Immature natural killer cell (primary cell): ENCODE measurements around the gene NT5C2. TPM values are rescaled to one million over a fixed set of nuclear protein-coding genes. Genes with fewer than 3 reads are reported as not detected.

ENCODE experiments used
- polyA plus RNA-seq, 3 donors: library from polyadenylated mRNA; unstranded; fragments of 300-500 nt; fragmentation: Illumina TruSeq; gene quantifications; one replicate each; pipeline ENCODE4 v1.2.3, GENCODE V29; 2021

NT5C2 gene
- polyA plus RNA-seq, 3 donors from 2014 or later, result 86.2 to 116 (median 91.5) TPM

Other genes with a start within 250 kb of the NT5C2 start
- gene RPEL1, start 52.6 kb upstream of the NT5C2 start, polyA plus RNA-seq, result not detected
- not detected for gene INA, start 83.9 kb upstream of the NT5C2 start, polyA plus RNA-seq
- gene PCGF6, start 157.9 kb upstream of the NT5C2 start, polyA plus RNA-seq, result 10 to 100 TPM in 1 of 3 donors, 1 to 10 TPM in 2; 7.5 to 11.6 (median 9.1) TPM
- gene TAF5, start 174.7 kb upstream of the NT5C2 start, polyA plus RNA-seq, result 1 to 10 TPM; 2.1 to 3.1 (median 2.8) TPM
- gene ATP5MK, start 203.2 kb upstream of the NT5C2 start, polyA plus RNA-seq, result 100 to 1,000 TPM; 420 to 588 (median 479) TPM
- 10 to 100 TPM in 1 of 3 donors, 1 to 10 TPM in 1, under 1 TPM in 1; 0.67 to 12.0 (median 6.6) TPM for gene PDCD11, start 203.4 kb upstream of the NT5C2 start, polyA plus RNA-seq